Putamen (tissue), 1 donor: ENCODE results near the gene PKD2L1.
A peak's percentile ranks its signal among the peaks of the same experiment; 100 is the strongest.
"Not testable (repeated sequence)": the region's sequence is repeated elsewhere in the genome, so short reads cannot be mapped to it uniquely, and the experiment has no call there.

Source experiments
- DNase-seq: peaks from one replicate; pipeline ENCODE4 v3.0.0-alpha.2; 2016; ENCODE audit warnings: low spot score

The PKD2L1 gene

GRCh38 chr10:100333661-100334440 lies 3.8 kb upstream of the PKD2L1 start:
- no peak for DNase-seq

DNA sequence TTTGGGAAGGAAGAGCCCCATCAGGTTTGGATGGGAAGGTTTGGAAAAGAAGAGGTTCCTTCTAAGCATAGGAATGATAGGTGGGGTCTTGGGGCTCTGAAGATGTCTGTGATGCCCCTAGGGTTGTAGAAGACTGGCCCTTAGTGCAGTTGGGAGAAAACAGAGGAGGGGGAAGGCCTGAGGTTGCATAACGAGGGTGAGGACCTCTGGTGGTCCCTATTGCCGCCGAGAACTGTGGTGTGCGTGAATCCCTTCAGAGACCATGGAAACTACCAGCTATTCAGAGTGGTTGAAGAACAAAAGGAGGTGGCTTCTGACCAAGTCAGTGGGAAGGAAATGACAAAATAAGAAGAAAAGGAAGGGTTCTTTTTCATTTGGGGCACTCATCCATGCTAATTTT lies 3.1 kb upstream of the PKD2L1 start:
- no peak for DNase-seq

- DNase-seq, result no peak
These were observed 1.8 kb downstream of the PKD2L1 start for GRCh38 chr10:100328198-100328597.

- DNase-seq, result no peak
These were observed 2.4 kb downstream of the PKD2L1 start for GRCh38 chr10:100327718-100328009.

- no peak for DNase-seq
These were observed 2.9 kb downstream of the PKD2L1 start for GRCh38 chr10:100327007-100327717.

DNA sequence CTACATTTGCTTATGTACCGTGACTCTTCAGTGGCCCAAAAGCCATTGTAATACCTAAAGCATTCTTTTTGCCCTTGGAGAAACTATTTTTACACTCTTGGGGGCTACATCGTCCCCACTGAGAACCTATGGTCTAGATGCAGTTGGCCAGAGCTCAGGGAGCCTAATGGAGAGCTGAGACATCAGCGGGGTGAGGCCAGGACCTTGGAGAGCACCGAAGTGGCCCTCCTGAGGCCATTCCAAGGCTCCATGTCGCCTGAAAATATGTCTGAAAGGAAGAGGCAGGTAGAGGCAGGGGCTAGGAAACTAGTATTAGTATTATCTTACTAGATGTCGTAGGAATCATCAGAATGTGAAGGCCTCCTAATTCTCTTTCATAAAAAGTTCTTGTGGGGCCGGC lies 4.9 kb downstream of the PKD2L1 start:
- no peak for DNase-seq

DNA sequence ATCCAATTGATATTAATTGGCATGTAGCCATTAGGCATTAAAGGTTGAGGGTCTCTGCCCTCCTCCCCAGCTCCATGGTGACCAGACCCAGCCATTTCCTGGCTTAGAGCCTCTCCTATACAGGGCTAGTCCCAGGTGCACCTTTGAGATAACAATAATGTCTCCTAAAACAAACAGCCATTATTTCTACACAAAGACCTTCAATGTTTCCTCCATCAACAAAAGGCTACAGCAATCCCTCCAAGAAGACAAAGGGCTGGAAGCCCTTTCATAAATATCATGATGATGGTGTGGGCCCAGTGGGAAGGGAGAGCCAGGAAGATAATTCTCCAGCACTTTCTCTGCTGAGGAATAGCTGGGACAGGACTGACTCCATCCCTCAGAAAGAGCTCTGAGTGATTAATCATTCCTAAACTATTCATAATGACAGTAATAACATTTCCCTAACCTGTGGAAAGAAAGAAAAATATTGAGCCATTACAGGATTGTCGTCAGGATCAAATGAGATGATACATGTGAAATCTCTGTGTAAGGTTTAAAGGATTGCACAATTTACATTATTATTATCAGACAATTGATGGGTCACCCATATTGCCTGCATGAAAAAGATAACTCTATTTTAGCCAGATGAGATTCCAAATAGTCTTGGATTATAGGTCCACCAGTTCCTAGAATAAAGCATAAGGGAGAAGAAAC lies 10.2 kb downstream of the PKD2L1 start:
- peak; percentile 71 for DNase-seq

- no peak for DNase-seq
These were observed 11.8 kb downstream of the PKD2L1 start for GRCh38 chr10:100318207-100318606.

DNA sequence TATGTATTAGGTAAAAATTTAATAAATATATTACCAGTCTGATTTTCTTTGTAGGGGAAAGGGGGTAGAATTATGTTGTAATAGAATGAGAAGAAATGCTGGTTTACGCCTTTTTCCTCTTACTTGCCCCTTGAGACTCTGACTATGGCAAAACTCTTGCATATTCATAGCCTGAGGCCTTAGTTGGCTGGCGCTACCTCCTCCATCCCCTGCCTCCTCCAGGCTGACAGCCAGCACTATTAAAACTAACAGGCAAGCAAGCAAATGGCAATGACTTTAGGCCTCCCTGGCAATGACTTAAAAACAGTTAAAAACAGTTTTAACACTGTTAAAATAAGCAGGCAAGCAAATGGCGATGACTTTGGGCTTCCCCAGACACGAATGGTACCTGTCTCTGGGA lies 14.4 kb downstream of the PKD2L1 start:
- DNase-seq, result no peak

- DNase-seq, result no peak
These were observed 18.7 kb downstream of the PKD2L1 start for GRCh38 chr10:100311298-100311697.

DNA sequence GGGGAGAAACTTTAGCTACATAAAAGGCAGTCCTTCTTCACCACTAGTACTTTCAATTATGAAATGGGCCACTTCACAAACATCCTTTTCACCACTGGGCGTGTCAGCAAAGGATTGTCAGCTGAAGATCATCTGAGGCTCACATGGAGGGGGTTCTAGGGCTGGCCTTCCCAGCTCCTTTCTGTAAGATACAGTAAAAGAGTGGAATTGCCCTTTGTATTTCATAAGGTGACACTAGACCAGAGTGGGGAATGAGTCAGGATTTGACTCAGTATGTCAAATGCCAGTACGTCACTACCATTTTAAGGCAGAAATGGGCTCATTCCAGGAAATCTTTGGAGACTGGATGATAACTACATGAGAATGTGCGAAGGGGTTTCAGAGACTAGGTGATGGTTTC lies 22.3 kb downstream of the PKD2L1 start:
- no peak for DNase-seq

DNA sequence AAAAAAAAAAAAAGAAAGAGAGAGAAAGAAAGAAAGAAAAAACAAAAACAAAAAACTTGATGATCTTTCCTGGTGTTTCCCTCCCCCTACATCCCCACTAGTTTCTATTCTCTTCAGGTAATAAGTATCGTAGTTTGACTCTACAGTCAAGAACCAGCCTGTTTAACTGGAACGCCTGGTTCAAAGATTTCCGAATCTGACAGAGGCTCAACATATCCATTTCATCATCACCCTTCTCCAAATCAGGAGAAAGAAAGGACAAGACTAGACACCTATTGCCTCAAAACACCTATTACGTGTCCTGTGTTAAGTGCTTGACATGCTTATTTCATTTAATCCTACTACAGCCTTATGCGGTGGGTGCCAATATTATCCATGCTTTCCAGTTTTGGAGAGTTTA lies 23.2 kb downstream of the PKD2L1 start:
- no peak for DNase-seq

GRCh38 chr10:100304414-100304813 lies 25.6 kb downstream of the PKD2L1 start:
- DNase-seq, result no peak

- no peak for DNase-seq
These were observed 26.2 kb downstream of the PKD2L1 start for GRCh38 chr10:100303724-100304319.

DNA sequence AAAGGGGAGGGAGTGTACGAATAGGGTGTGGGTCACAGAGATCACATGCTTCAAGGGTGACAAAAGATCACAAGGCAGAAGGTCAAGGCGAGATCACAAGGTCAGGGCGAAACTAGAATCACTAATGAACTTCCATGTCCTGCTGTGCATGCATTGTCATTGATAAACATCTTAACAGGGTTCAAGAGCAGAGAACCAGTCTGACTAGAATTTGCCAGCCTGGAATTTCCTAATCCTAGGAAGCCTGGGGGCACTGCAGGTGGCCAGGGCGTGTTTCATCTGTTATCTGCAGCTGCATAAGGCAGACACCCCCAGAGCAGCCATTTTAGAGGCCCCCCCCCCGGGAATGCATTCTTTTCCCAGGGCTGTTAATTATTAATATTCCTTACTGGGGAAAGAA lies 28.9 kb downstream of the PKD2L1 start:
- not testable (repeated sequence) for DNase-seq

- DNase-seq, result no peak
These were observed 32.8 kb downstream of the PKD2L1 start for GRCh38 chr10:100297242-100297641.

GRCh38 chr10:100293066-100293465 lies 37.0 kb downstream of the PKD2L1 start:
- no peak for DNase-seq

- not testable (repeated sequence) for DNase-seq
These were observed 37.7 kb downstream of the PKD2L1 start for GRCh38 chr10:100292300-100292699.

GRCh38 chr10:100291356-100291755 lies 38.7 kb downstream of the PKD2L1 start:
- no peak for DNase-seq

- DNase-seq, result no peak
These were observed 40.4 kb downstream of the PKD2L1 start for GRCh38 chr10:100289641-100290040.

DNA sequence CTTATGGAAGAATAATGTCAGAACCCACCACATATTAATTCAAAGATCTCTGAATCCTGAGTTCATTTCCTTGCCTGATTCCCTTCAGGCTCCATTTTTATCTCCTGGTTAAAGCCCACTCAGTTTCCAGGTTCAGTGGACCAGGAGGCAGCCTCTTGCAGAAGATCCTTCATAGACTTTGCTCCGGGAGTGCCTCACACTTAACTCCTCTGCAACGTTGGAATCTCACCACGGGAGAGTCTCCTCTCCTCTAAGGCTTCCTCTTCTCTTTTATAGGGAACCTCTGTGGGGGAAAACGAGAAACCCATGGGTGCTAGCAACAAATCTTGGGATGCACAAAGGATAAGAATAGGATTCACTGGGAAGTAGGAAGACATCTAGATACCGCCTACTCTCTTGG lies 41.8 kb downstream of the PKD2L1 start:
- no peak for DNase-seq

- no peak for DNase-seq
These were observed 42.3 kb downstream of the PKD2L1 start for GRCh38 chr10:100287756-100288155.
